Liver (tissue), 9 donors: ENCODE data around the gene CBLC. TPM values are rescaled to one million over a fixed set of nuclear protein-coding genes. Genes with fewer than 3 reads are reported as not detected.
A peak's percentile ranks its signal among the peaks of the same experiment; 100 is the strongest.

Experiments
- DNase-seq: peaks from one replicate; pipeline ENCODE4 v3.0.0-alpha.2; 2017; ENCODE audit warnings: low spot score
- H3K27ac ChIP-seq, 2 donors: one replicate each; pipeline ENCODE4 v1.7.0; 2013; ENCODE audit warnings: inconsistent platforms in 2 of 2, low read length in 2 of 2, control low read depth in 1 of 2, low read depth in 1 of 2, mild to moderate bottlenecking in 1 of 2
- H3K27me3 ChIP-seq, 4 donors: one replicate each; pipeline versions ENCODE4 v1.6.1 to v1.7.0; 2013; ENCODE audit warnings: low read length in 3 of 4, inconsistent platforms in 1 of 4, mild to moderate bottlenecking in 1 of 4, moderate library complexity in 1 of 4; ENCODE audit not compliant: control insufficient read depth in 4 of 4, insufficient read depth in 4 of 4
- H3K36me3 ChIP-seq, 4 donors: one replicate each; pipeline versions ENCODE4 v1.6.1 to v1.7.0; 2013; ENCODE audit warnings: low read length in 3 of 4, mild to moderate bottlenecking in 3 of 4, low read depth in 1 of 4, moderate library complexity in 1 of 4; ENCODE audit not compliant: control insufficient read depth in 4 of 4, insufficient read depth in 3 of 4
- H3K4me1 ChIP-seq, 4 donors: one replicate each; pipeline versions ENCODE4 v1.6.1 to v1.7.0; 2013; ENCODE audit warnings: low read length in 3 of 4, mild to moderate bottlenecking in 3 of 4, moderate library complexity in 1 of 4; ENCODE audit not compliant: control insufficient read depth in 4 of 4, insufficient read depth in 4 of 4
- H3K4me3 ChIP-seq, 3 donors: one replicate each; pipeline versions ENCODE4 v1.6.1 to v1.7.0; 2013; ENCODE audit warnings: low read length in 3 of 3, control low read depth in 1 of 3, low read depth in 1 of 3, mild to moderate bottlenecking in 1 of 3
- H3K9ac ChIP-seq, 2 donors: one replicate each; pipeline ENCODE4 v1.7.0; 2013; ENCODE audit warnings: low read length in 2 of 2, mild to moderate bottlenecking in 2 of 2, moderate library complexity in 2 of 2, control low read depth in 1 of 2, low read depth in 1 of 2
- H3K9me3 ChIP-seq, 4 donors: one replicate each; pipeline versions ENCODE4 v1.6.1 to v1.7.0; 2013; ENCODE audit warnings: low read length in 3 of 4; ENCODE audit not compliant: control insufficient read depth in 4 of 4
- ATF3 ChIP-seq: IDR thresholded peaks from 2 replicates; pipeline ENCODE4 v1.6.1; 2016; ENCODE audit warnings: antibody characterized with exemption
- CTCF ChIP-seq: fragments of 150-350 bp; IDR thresholded peaks from 2 replicates; pipeline ENCODE4 v1.5.1; 2017; ENCODE audit warnings: improper control_type of control experiment, low read depth, low read length; ENCODE audit not compliant: missing input control
- EGR1 ChIP-seq, 2 donors: IDR thresholded peaks; 2 replicates each; pipeline ENCODE4 v1.6.1; 2016 to 2018; ENCODE audit warnings: antibody characterized with exemption in 2 of 2, low read depth in 2 of 2
- FOXA2 ChIP-seq: IDR thresholded peaks from 2 replicates; pipeline ENCODE4 v1.6.1; 2016; ENCODE audit warnings: antibody characterized with exemption
- GABPA ChIP-seq, 2 donors: IDR thresholded peaks in 1 of 2; conservative IDR thresholded peaks in 1 of 2; 2 replicates each; pipeline ENCODE4 v1.6.1; 2016; ENCODE audit warnings: antibody characterized with exemption in 2 of 2, mild to moderate bottlenecking in 1 of 2, moderate library complexity in 1 of 2
- HNF4A ChIP-seq, 2 donors: conservative IDR thresholded peaks; 2 replicates each; pipeline ENCODE4 v1.6.1; 2016; ENCODE audit warnings: antibody characterized with exemption in 2 of 2, mild to moderate bottlenecking in 2 of 2
- HNF4G ChIP-seq: IDR thresholded peaks from 2 replicates; pipeline ENCODE4 v1.6.1; 2016; ENCODE audit warnings: antibody characterized with exemption
- JUND ChIP-seq, 2 donors: IDR thresholded peaks; 2 replicates each; pipeline ENCODE4 v1.6.1; 2016; ENCODE audit warnings: antibody characterized with exemption in 2 of 2
- MAX ChIP-seq: IDR thresholded peaks from 2 replicates; pipeline ENCODE4 v1.6.1; 2016; ENCODE audit warnings: antibody characterized with exemption
- NR2F2 ChIP-seq: IDR thresholded peaks from 2 replicates; pipeline ENCODE4 v1.6.1; 2016; ENCODE audit warnings: antibody characterized with exemption
- RAD21 ChIP-seq, 2 donors: IDR thresholded peaks; 2 replicates each; pipeline ENCODE4 v1.6.1; 2016; ENCODE audit warnings: antibody characterized with exemption in 2 of 2, mild to moderate bottlenecking in 2 of 2
- REST ChIP-seq: IDR thresholded peaks from 2 replicates; pipeline ENCODE4 v1.6.1; 2016; ENCODE audit warnings: antibody characterized with exemption, mild to moderate bottlenecking
- RXRA ChIP-seq, 2 donors: IDR thresholded peaks; 2 replicates each; pipeline ENCODE4 v1.6.1; 2017 to 2018; ENCODE audit warnings: antibody characterized with exemption in 2 of 2, mild to moderate bottlenecking in 1 of 2
- SP1 ChIP-seq: IDR thresholded peaks from 2 replicates; pipeline ENCODE4 v1.6.1; 2018; ENCODE audit warnings: antibody characterized with exemption, mild to moderate bottlenecking
- TAF1 ChIP-seq: conservative IDR thresholded peaks from 2 replicates; pipeline ENCODE4 v1.6.1; 2016; ENCODE audit warnings: antibody characterized with exemption, mild to moderate bottlenecking
- YY1 ChIP-seq: IDR thresholded peaks from 2 replicates; pipeline ENCODE4 v1.6.1; 2016; ENCODE audit warnings: antibody characterized with exemption, mild to moderate bottlenecking
- ZBTB33 ChIP-seq: IDR thresholded peaks from 2 replicates; pipeline ENCODE4 v1.6.1; 2016; ENCODE audit warnings: antibody characterized with exemption
- WGBS: extraction: QIAGEN DNeasy Blood & Tissue Kit; methylation state at CpG from one replicate; pipeline ENCODE4 v1.1.7; 2013; 5-methylcytosine and 5-hydroxymethylcytosine counted together
- polyA plus RNA-seq, 2 donors: library from polyadenylated mRNA; stranded (reverse) in 1 of 2; unstranded in 1 of 2; fragments of 200-250 nt in 1 of 2; fragments of >200 nt in 1 of 2; fragmentation: Nextera tagmentation in 1 of 2; extraction: Ambion mirVana in 1 of 2; gene quantifications; one replicate each; pipeline versions ENCODE4 v1.2.1 to v1.2.3, GENCODE V29; 2013 to 2015
- total RNA-seq, 2 donors: library from RNA; depleted of rRNA; stranded (reverse); fragments of >200 nt; gene quantifications; one replicate each; pipeline ENCODE4 v1.2.3, GENCODE V29; 2014
- donor health status: healthy.
- donor health status: healthy.
- donor health status: healthy.
- donor health status: healthy.
- donor health status: healthy.

Gene CBLC
- total and polyA plus RNA-seq, 4 donors: 2.1 to 14.0 (median 8.8) TPM

GRCh38 chr19:44796701-44797115, 19.0 kb downstream of the CBLC start:
- peak; percentile 23 for TF ChIP-seq YY1
- peak; percentile 20 for TF ChIP-seq ZBTB33
- no peak for TF ChIP-seq CTCF
- TF ChIP-seq ATF3: no peak
- peak in 1 of 2 donors; percentile 34 for TF ChIP-seq EGR1 (IDR thresholded peaks at IDR 0.05; ENCODE audit: low read depth in 2 of 2)
- peak; percentile 17 for TF ChIP-seq NR2F2
- peak in 1 of 2 donors; percentile 43 for TF ChIP-seq GABPA (IDR thresholded peaks at IDR 0.05 in 1 of 2, conservative IDR thresholded peaks at IDR 0.05 in 1 of 2)
- no peak for TF ChIP-seq MAX
- TF ChIP-seq REST: peak; percentile 45
- TF ChIP-seq RXRA (IDR thresholded peaks at IDR 0.05): peak; percentile 59 to 62
- peak; percentile 52 to 65 for TF ChIP-seq HNF4A (conservative IDR thresholded peaks at IDR 0.05)
- TF ChIP-seq FOXA2: peak; percentile 44
- peak; percentile 29 to 46 for TF ChIP-seq JUND (IDR thresholded peaks at IDR 0.05)
- no peak for TF ChIP-seq TAF1
- TF ChIP-seq HNF4G: peak; percentile 44
- TF ChIP-seq RAD21 (IDR thresholded peaks at IDR 0.05): no peak
- TF ChIP-seq SP1: peak; percentile 78
- DNase-seq: peak; percentile 65
- 16% methylated on average over 12 of the region's 12 CpGs for WGBS
- peaks cover 0 to 16% (median 1%) of the 10 kb centered on the region in 4 donors for H3K36me3 ChIP-seq
- no peak overlapping the region for H3K4me3 ChIP-seq
- H3K27me3 ChIP-seq: no peaks in the 10 kb centered on the region
- H3K9ac ChIP-seq: peak overlapping the region in 1 of 2 donors; percentile 34
- peaks cover 10 to 25% (median 20%) of the 10 kb centered on the region in 4 donors for H3K4me1 ChIP-seq
- no peaks in the 10 kb centered on the region for H3K9me3 ChIP-seq
- H3K27ac ChIP-seq: peak overlapping the region; percentile 48 to 59
